Testis (tissue), 2 donors: ENCODE results near the gene HOXC4.

Experiments used
- CTCF ChIP-seq, 3 experiments: fragments of 450-650 bp in 2 of 3; fragments of 200-600 bp in 1 of 3; sonication (generic) in 1 of 3; IDR thresholded peaks; one replicate each; pipeline ENCODE4 v1.5.1; 2016 to 2019; ENCODE audit warnings: antibody characterized with exemption in 3 of 3, mild to moderate bottlenecking in 2 of 3, moderate library complexity in 1 of 3
- POLR2A ChIP-seq: fragments of 450-650 bp; IDR thresholded peaks from one replicate; pipeline ENCODE4 v1.6.1; 2017; ENCODE audit warnings: antibody characterized with exemption, mild to moderate bottlenecking, moderate library complexity

- TF ChIP-seq CTCF (IDR thresholded peaks at IDR 0.05): no peak
- no peak for TF ChIP-seq POLR2A
Measured at GRCh38 chr12:54017027-54017788, 36.4 kb upstream of the HOXC4 start.
